ENCODE data around the gene MUSK. TPM values are rescaled to one million over a fixed set of nuclear protein-coding genes. Genes with fewer than 3 reads are reported as not detected.

MUSK gene
- total and polyA plus RNA-seq, 2 experiments from 2014 or later: not detected

GRCh38 chr9:110782701-110783100 is 114.1 kb downstream of the MUSK start (continued):
- no peak for TF ChIP-seq ZNF462 (CRISPR knock-in tag; IDR thresholded peaks at IDR 0.05)

DNA sequence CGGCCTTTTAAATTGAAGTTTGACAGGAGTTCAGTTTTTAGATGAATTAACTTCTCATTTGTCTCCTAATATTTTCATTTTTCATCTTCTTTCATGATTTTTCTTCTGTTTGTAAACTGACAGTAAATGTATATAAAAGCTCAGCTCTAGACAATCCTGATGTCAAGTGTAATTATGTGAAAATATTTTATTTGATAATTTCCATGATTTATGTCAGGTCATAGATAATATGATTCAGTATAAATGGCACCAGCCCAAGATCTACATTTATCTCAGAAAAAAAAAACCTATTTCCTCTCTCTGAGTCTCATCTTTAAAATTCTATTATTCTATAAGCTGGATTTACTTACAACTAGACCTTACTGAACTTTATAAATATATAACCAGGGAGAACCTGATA is 115.7 kb downstream of the MUSK start:
- Histone ChIP-seq H3K4me2 (no peak overlapping the region), H4K20me1 (replicated peaks; ENCODE audit: insufficient read depth) (no peaks in the 10 kb centered on the region), H3K4me1 (ENCODE audit: insufficient read depth) (no peaks in the 10 kb centered on the region), H2AFZ (no peak overlapping the region), H3F3A (replicated peaks; ENCODE audit: low read depth) (no peaks in the 10 kb centered on the region), H3K9me2 (ENCODE audit: insufficient read depth) (no peaks in the 10 kb centered on the region), H3K27ac (ENCODE audit: low read depth) (no peak overlapping the region), H3K79me2 (replicated peaks; ENCODE audit: insufficient read depth) (no peaks in the 10 kb centered on the region), H3K36me3 (ENCODE audit: insufficient read depth) (no peaks in the 10 kb centered on the region), H3K4me3 (no peak overlapping the region), H3K27me3 (ENCODE audit: insufficient read depth) (no peaks in the 10 kb centered on the region)
- H3K27me3 Mint-ChIP-seq (ENCODE audit: insufficient read depth, low read depth, poor library complexity): no peaks in the 10 kb centered on the region
- H3K4me3 Mint-ChIP-seq: no peak overlapping the region
- H3K9me3 Mint-ChIP-seq: no peaks in the 10 kb centered on the region
- H3K4me1 Mint-ChIP-seq: no peaks in the 10 kb centered on the region
- DNase-seq (ENCODE audit: low spot score) (no peak), ATAC-seq (no peak)
- no peak overlapping the region for H3K27ac Mint-ChIP-seq
- H3K36me3 Mint-ChIP-seq (ENCODE audit: low read depth): no peaks in the 10 kb centered on the region
- TF ChIP-seq EZH2phosphoT487 (IDR thresholded peaks at IDR 0.05; ENCODE audit: unreplicated experiment) (no peak), JUNB (IDR thresholded peaks at IDR 0.05; ENCODE audit: unreplicated experiment) (no peak), NANOG (IDR thresholded peaks at IDR 0.05; ENCODE audit: borderline replicate concordance) (no peak), STAT1 (IDR thresholded peaks at IDR 0.05; ENCODE audit: unreplicated experiment) (no peak)
- TF ChIP-seq, protein P1, sequence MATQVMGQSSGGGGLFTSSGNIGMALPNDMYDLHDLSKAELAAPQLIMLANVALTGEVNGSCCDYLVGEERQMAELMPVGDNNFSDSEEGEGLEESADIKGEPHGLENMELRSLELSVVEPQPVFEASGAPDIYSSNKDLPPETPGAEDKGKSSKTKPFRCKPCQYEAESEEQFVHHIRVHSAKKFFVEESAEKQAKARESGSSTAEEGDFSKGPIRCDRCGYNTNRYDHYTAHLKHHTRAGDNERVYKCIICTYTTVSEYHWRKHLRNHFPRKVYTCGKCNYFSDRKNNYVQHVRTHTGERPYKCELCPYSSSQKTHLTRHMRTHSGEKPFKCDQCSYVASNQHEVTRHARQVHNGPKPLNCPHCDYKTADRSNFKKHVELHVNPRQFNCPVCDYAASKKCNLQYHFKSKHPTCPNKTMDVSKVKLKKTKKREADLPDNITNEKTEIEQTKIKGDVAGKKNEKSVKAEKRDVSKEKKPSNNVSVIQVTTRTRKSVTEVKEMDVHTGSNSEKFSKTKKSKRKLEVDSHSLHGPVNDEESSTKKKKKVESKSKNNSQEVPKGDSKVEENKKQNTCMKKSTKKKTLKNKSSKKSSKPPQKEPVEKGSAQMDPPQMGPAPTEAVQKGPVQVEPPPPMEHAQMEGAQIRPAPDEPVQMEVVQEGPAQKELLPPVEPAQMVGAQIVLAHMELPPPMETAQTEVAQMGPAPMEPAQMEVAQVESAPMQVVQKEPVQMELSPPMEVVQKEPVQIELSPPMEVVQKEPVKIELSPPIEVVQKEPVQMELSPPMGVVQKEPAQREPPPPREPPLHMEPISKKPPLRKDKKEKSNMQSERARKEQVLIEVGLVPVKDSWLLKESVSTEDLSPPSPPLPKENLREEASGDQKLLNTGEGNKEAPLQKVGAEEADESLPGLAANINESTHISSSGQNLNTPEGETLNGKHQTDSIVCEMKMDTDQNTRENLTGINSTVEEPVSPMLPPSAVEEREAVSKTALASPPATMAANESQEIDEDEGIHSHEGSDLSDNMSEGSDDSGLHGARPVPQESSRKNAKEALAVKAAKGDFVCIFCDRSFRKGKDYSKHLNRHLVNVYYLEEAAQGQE (IDR thresholded peaks at IDR 0.05; ENCODE audit: unreplicated experiment): no peak
- TF ChIP-seq, protein P2, sequence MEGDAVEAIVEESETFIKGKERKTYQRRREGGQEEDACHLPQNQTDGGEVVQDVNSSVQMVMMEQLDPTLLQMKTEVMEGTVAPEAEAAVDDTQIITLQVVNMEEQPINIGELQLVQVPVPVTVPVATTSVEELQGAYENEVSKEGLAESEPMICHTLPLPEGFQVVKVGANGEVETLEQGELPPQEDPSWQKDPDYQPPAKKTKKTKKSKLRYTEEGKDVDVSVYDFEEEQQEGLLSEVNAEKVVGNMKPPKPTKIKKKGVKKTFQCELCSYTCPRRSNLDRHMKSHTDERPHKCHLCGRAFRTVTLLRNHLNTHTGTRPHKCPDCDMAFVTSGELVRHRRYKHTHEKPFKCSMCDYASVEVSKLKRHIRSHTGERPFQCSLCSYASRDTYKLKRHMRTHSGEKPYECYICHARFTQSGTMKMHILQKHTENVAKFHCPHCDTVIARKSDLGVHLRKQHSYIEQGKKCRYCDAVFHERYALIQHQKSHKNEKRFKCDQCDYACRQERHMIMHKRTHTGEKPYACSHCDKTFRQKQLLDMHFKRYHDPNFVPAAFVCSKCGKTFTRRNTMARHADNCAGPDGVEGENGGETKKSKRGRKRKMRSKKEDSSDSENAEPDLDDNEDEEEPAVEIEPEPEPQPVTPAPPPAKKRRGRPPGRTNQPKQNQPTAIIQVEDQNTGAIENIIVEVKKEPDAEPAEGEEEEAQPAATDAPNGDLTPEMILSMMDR (conservative IDR thresholded peaks at IDR 0.05; ENCODE audit: low read depth in 2 of 2): no peak

Data from GM23338 (cell line).